Naive thymus-derived CD8-positive, alpha-beta T cell (primary cell): ENCODE data around the gene JMJD1C. TPM values are rescaled to one million over a fixed set of nuclear protein-coding genes. Genes with fewer than 3 reads are reported as not detected.

ENCODE experiments used
- ATAC-seq, 2 donors: fragments of 150-1000 bp; cut with Tn5 transposase in 1 of 2; sonication (Bioruptor Pico), chemical (Tn5 transposase) in 1 of 2; 1 replicate in 1 of 2; 2 replicates in 1 of 2; pipeline ENCODE4 v1.10.0; 2021; ENCODE audit warnings: mild to moderate bottlenecking in 2 of 2, moderate library complexity in 2 of 2
- POLR2A ChIA-PET: fragments of 350-600 bp; sonication (Branson Sonifier 250); formaldehyde crosslinking; loops from one replicate; lab custom pipeline; 2021; ENCODE audit warnings: antibody characterized with exemption; lab: Charles Lee
- DNase-seq, 10 donors: peaks; one replicate each; pipeline versions ENCODE4 v3.0.0 to v3.0.0-alpha.2; 2020 to 2022
- H3K27ac Mint-ChIP-seq, 10 donors: one replicate each; pipeline ENCODE4 v1.8.0; 2020 to 2022; ENCODE audit warnings: mild to moderate bottlenecking in 10 of 10, mixed read lengths in 10 of 10, moderate library complexity in 4 of 10, inconsistent platforms in 1 of 10
- H3K27me3 Mint-ChIP-seq, 5 donors: one replicate each; pipeline ENCODE4 v1.8.0; 2021 to 2022; ENCODE audit warnings: mixed read lengths in 5 of 5
- H3K36me3 Mint-ChIP-seq, 3 donors: one replicate each; pipeline ENCODE4 v1.8.0; 2020 to 2022; ENCODE audit warnings: mixed read lengths in 3 of 3, mild to moderate bottlenecking in 2 of 3, inconsistent platforms in 1 of 3
- H3K4me1 Mint-ChIP-seq, 4 donors: one replicate each; pipeline ENCODE4 v1.8.0; 2021 to 2022; ENCODE audit warnings: mixed read lengths in 4 of 4
- H3K4me3 Mint-ChIP-seq, 10 donors: one replicate each; pipeline ENCODE4 v1.8.0; 2020 to 2022; ENCODE audit warnings: mild to moderate bottlenecking in 10 of 10, mixed read lengths in 10 of 10, moderate library complexity in 6 of 10, inconsistent platforms in 1 of 10
- H3K9me3 Mint-ChIP-seq, 9 donors: one replicate each; pipeline ENCODE4 v1.8.0; 2020 to 2022; ENCODE audit warnings: mixed read lengths in 9 of 9, mild to moderate bottlenecking in 3 of 9, inconsistent platforms in 1 of 9, moderate library complexity in 1 of 9
- polyA plus RNA-seq, 3 donors: library from polyadenylated mRNA; unstranded; fragments of 300-500 nt; fragmentation: Illumina TruSeq; gene quantifications; one replicate each; pipeline ENCODE4 v1.2.3, GENCODE V29; 2021
- total RNA-seq, 8 experiments: library from RNA in 2 of 8; stranded (reverse) in 2 of 8; gene quantifications; one replicate each; pipeline ENCODE4 v1.2.3 and lab custom pipeline; 2021 to 2026

The JMJD1C gene
- total and polyA plus RNA-seq, 5 experiments from 2014 or later: 28.6 to 126 (median 51.9) TPM

GRCh38 chr10:63140077-63140476 lies 325.7 kb downstream of the JMJD1C start:
- Mint-ChIP-seq H3K9me3 (no peaks in the 10 kb centered on the region), H3K4me3 (no peak overlapping the region), H3K27me3 (no peaks in the 10 kb centered on the region), H3K27ac (no peak overlapping the region), H3K36me3 (peaks cover 0 to 63% (median 14%) of the 10 kb centered on the region in 3 donors), H3K4me1 (peaks cover 26 to 87% (median 72%) of the 10 kb centered on the region in 4 donors)
- POLR2A ChIA-PET: interaction anchor here (1.1 kb wide), 1 partner anchor 325 kb away, joined by 3 read pairs; no protein-coding TSS in a partner anchor
- DNase-seq (no peak), ATAC-seq (no peak)

GRCh38 chr10:63137306-63137705 lies 328.5 kb downstream of the JMJD1C start:
- H3K4me1 Mint-ChIP-seq: peaks cover 25 to 80% (median 72%) of the 10 kb centered on the region in 4 donors
- H3K27me3 Mint-ChIP-seq: no peaks in the 10 kb centered on the region
- POLR2A ChIA-PET: no interaction called here
- ATAC-seq: no peak
- H3K4me3 Mint-ChIP-seq: peak overlapping the region in 3 of 10 donors; percentile 10 to 48 (median 15)
- peaks cover 0 to 7% (median under 1%) of the 10 kb centered on the region in 9 donors for H3K9me3 Mint-ChIP-seq
- peak overlapping the region in 1 of 10 donors; percentile 3 for H3K27ac Mint-ChIP-seq
- peaks cover 0 to 44% (median 15%) of the 10 kb centered on the region in 3 donors for H3K36me3 Mint-ChIP-seq
- DNase-seq: no peak

- DNase-seq (no peak), ATAC-seq (no peak)
- peaks cover 6 to 16% (median 7%) of the 10 kb centered on the region in 3 donors for H3K36me3 Mint-ChIP-seq
- peak overlapping the region; percentile 89 to 99 (median 96) for H3K27ac Mint-ChIP-seq
- H3K9me3 Mint-ChIP-seq: peaks cover 2 to 14% (median 9%) of the 10 kb centered on the region in 9 donors
- peaks cover 1 to 7% (median 3%) of the 10 kb centered on the region in 5 donors for H3K27me3 Mint-ChIP-seq
- H3K4me1 Mint-ChIP-seq: peaks cover 16 to 52% (median 45%) of the 10 kb centered on the region in 4 donors
- peak overlapping the region; percentile 87 to 97 (median 92) for H3K4me3 Mint-ChIP-seq
- POLR2A ChIA-PET: interaction anchor here (0.6 to 3.3 kb wide), 9 partner anchors 17 to 503 kb away, joined by 3 to 18 read pairs (median 3); partner anchors contain the start of genes ADO and EGR2
These were observed 331.8 kb downstream of the JMJD1C start for GRCh38 chr10:63133821-63134557.

- Mint-ChIP-seq H3K4me1 (peaks cover 13 to 47% (median 40%) of the 10 kb centered on the region in 4 donors), H3K36me3 (peaks cover 3 to 11% (median 6%) of the 10 kb centered on the region in 3 donors), H3K9me3 (peaks cover 2 to 14% (median 9%) of the 10 kb centered on the region in 9 donors), H3K27me3 (peaks cover 1 to 8% (median 5%) of the 10 kb centered on the region in 5 donors), H3K4me3 (peak within 1 kb of the TSS; percentile 87 to 97 (median 92)), H3K27ac (peak within 1 kb of the TSS; percentile 90 to 99 (median 96))
- DNase-seq (peak; percentile 93 to 98 (median 97)), ATAC-seq (peak; percentile 90 to 94)
- POLR2A ChIA-PET: interaction anchor here (0.6 to 3.3 kb wide), 12 partner anchors 24 to 605 kb away, joined by 3 to 18 read pairs (median 4); partner anchors contain the start of genes ADO and EGR2
These were observed 332.5 kb downstream of the JMJD1C start, which contains the start of gene NRBF2 for GRCh38 chr10:63133056-63133820. Gene NRBF2, plus strand, starts transcription at chr10:63133328. Its CDS starts 143 bp downstream, at chr10:63133471.

- Mint-ChIP-seq H3K27me3 (peaks cover 1 to 8% (median 5%) of the 10 kb centered on the region in 5 donors), H3K36me3 (peaks cover 1 to 6% (median 5%) of the 10 kb centered on the region in 3 donors), H3K9me3 (peaks cover 2 to 14% (median 9%) of the 10 kb centered on the region in 9 donors), H3K4me1 (peaks cover 13 to 41% (median 36%) of the 10 kb centered on the region in 4 donors), H3K27ac (peak overlapping the region; percentile 90 to 99 (median 96)), H3K4me3 (peak overlapping the region; percentile 87 to 97 (median 92))
- DNase-seq: no peak
- no peak for ATAC-seq
- POLR2A ChIA-PET: interaction anchor here (0.7 to 3.3 kb wide), 10 partner anchors 24 to 604 kb away, joined by 3 to 18 read pairs (median 4); partner anchors contain the start of genes ADO and EGR2
These were observed 333.1 kb downstream of the JMJD1C start for GRCh38 chr10:63132651-63133055.

GRCh38 chr10:63129888-63130287 lies 335.9 kb downstream of the JMJD1C start:
- no peak overlapping the region for H3K27ac Mint-ChIP-seq
- no peak overlapping the region for H3K4me3 Mint-ChIP-seq
- ATAC-seq (no peak), DNase-seq (no peak)
- H3K27me3 Mint-ChIP-seq: peaks cover 1 to 10% (median 7%) of the 10 kb centered on the region in 5 donors
- peaks cover 0 to 6% (median 3%) of the 10 kb centered on the region in 3 donors for H3K36me3 Mint-ChIP-seq
- POLR2A ChIA-PET: no interaction called here
- H3K9me3 Mint-ChIP-seq: peaks cover 2 to 14% (median 9%) of the 10 kb centered on the region in 9 donors
- H3K4me1 Mint-ChIP-seq: peaks cover 5 to 17% (median 15%) of the 10 kb centered on the region in 4 donors

- H3K36me3 Mint-ChIP-seq: peaks cover 0 to 6% (median 3%) of the 10 kb centered on the region in 3 donors
- peaks cover 2 to 14% (median 9%) of the 10 kb centered on the region in 9 donors for H3K9me3 Mint-ChIP-seq
- ATAC-seq (no peak), DNase-seq (no peak)
- peaks cover 1 to 18% (median 7%) of the 10 kb centered on the region in 5 donors for H3K27me3 Mint-ChIP-seq
- POLR2A ChIA-PET: no interaction called here
- no peak overlapping the region for H3K27ac Mint-ChIP-seq
- peaks cover 0 to 9% (median 4%) of the 10 kb centered on the region in 4 donors for H3K4me1 Mint-ChIP-seq
- no peak overlapping the region for H3K4me3 Mint-ChIP-seq
These were observed 337.3 kb downstream of the JMJD1C start for GRCh38 chr10:63128443-63128842.

- Mint-ChIP-seq H3K36me3 (peaks cover 0 to 2% (median 0%) of the 10 kb centered on the region in 3 donors), H3K27ac (peak overlapping the region in 2 of 10 donors; percentile 31 to 39), H3K4me3 (no peak overlapping the region), H3K27me3 (peaks cover 1 to 21% (median 7%) of the 10 kb centered on the region in 5 donors), H3K9me3 (peaks cover 0 to 9% (median 0%) of the 10 kb centered on the region in 9 donors), H3K4me1 (no peaks in the 10 kb centered on the region)
- no peak for ATAC-seq
- DNase-seq: no peak
- POLR2A ChIA-PET: no interaction called here
These were observed 340.3 kb downstream of the JMJD1C start for GRCh38 chr10:63125459-63125858.

- POLR2A ChIA-PET: no interaction called here
- Mint-ChIP-seq H3K9me3 (peaks cover 0 to 3% (median 0%) of the 10 kb centered on the region in 9 donors), H3K36me3 (peaks cover 0 to 2% (median 0%) of the 10 kb centered on the region in 3 donors), H3K27me3 (peaks cover 0 to 13% (median 8%) of the 10 kb centered on the region in 5 donors), H3K4me3 (no peak overlapping the region), H3K27ac (no peak overlapping the region), H3K4me1 (no peaks in the 10 kb centered on the region)
- no peak for DNase-seq
- ATAC-seq: no peak
These were observed 341.9 kb downstream of the JMJD1C start for GRCh38 chr10:63123727-63124362.

- Mint-ChIP-seq H3K36me3 (no peaks in the 10 kb centered on the region), H3K27me3 (peaks cover 0 to 11% (median 2%) of the 10 kb centered on the region in 5 donors), H3K27ac (no peak overlapping the region), H3K4me1 (no peaks in the 10 kb centered on the region), H3K9me3 (peaks cover 0 to 3% (median 0%) of the 10 kb centered on the region in 9 donors), H3K4me3 (no peak overlapping the region)
- ATAC-seq: no peak
- DNase-seq: no peak
- POLR2A ChIA-PET: no interaction called here
These were observed 345.2 kb downstream of the JMJD1C start for GRCh38 chr10:63120554-63120953.

- no peak for DNase-seq
- Mint-ChIP-seq H3K9me3 (no peaks in the 10 kb centered on the region), H3K4me1 (no peaks in the 10 kb centered on the region), H3K27ac (no peak overlapping the region), H3K36me3 (no peaks in the 10 kb centered on the region), H3K27me3 (peaks cover 0 to 10% (median 4%) of the 10 kb centered on the region in 5 donors), H3K4me3 (no peak overlapping the region)
- no peak for ATAC-seq
- POLR2A ChIA-PET: no interaction called here
These were observed 346.7 kb downstream of the JMJD1C start for GRCh38 chr10:63119041-63119440.
